ENCODE measurements around the gene CMTM7. TPM values are rescaled to one million over a fixed set of nuclear protein-coding genes. Genes with fewer than 3 reads are reported as not detected.

The CMTM7 gene
- total and polyA plus RNA-seq, 10 of the 15 experiments (the other 5 are each of a cell fraction or from before 2014, with no cell fraction given): 3.7 to 36.4 (median 14.7) TPM

- no peak for TF ChIP-seq TCF7 (IDR thresholded peaks at IDR 0.05; ENCODE audit: borderline replicate concordance)
- TF ChIP-seq KAT2A (conservative IDR thresholded peaks at IDR 0.05; ENCODE audit: control insufficient read depth, low read depth, low read length): no peak
- no peak for TF ChIP-seq SMAD5 (IDR thresholded peaks at IDR 0.05; ENCODE audit: low read depth)
Observed at GRCh38 chr3:32398531-32398930, 6.9 kb downstream of the CMTM7 start (continued).

GRCh38 chr3:32399030-32399620 lies 7.5 kb downstream of the CMTM7 start:
- Histone ChIP-seq H3K36me3 (ENCODE audit: control insufficient read depth in 2 of 2, insufficient read depth in 2 of 2, low read length in 1 of 2) (no peaks in the 10 kb centered on the region), H3K4me3 (no peak overlapping the region), H3K9ac (ENCODE audit: control insufficient read depth, insufficient read depth, low read length) (no peak overlapping the region), H3K4me2 (ENCODE audit: control insufficient read depth, insufficient read depth) (no peak overlapping the region), H3K27ac (ENCODE audit: control insufficient read depth, insufficient read depth) (no peak overlapping the region), H3K4me1 (ENCODE audit: control insufficient read depth, insufficient read depth, low read length) (peaks cover 3% of the 10 kb centered on the region), H2AFZ (ENCODE audit: control insufficient read depth, low read depth, low read length) (no peak overlapping the region), H3K27me3 (replicated peaks in 1 of 2; ENCODE audit: control insufficient read depth in 2 of 2, insufficient read depth in 2 of 2, low read length in 1 of 2) (peaks cover 0 to 3% of the 10 kb centered on the region in 2 experiments; a peak in 1 of 4 replicates), H4K20me1 (ENCODE audit: control insufficient read depth, insufficient read depth) (no peaks in the 10 kb centered on the region; the same call in none of the 2 replicates), H3K9me3 (replicated peaks; ENCODE audit: control insufficient read depth, insufficient read depth, low read length) (no peaks in the 10 kb centered on the region), H3K79me2 (ENCODE audit: control insufficient read depth, insufficient read depth, low read length) (no peaks in the 10 kb centered on the region)
- ATAC-seq (peak; percentile 35), DNase-seq (ENCODE audit: low read depth, low spot score) (no peak), FAIRE-seq (no peak)
- ChIA-PET POLR2A (interaction anchor here (1.8 kb wide), 1 partner anchor 69 kb away, joined by 6 read pairs; no protein-coding TSS in a partner anchor), SMC1A (ENCODE audit: uncharacterized antibody, unreplicated experiment) (interaction anchor here (1.7 to 7.9 kb wide), 6 partner anchors 22 to 111 kb away, joined by 3 to 78 read pairs (median 14); no protein-coding TSS in a partner anchor), RAD21 (ENCODE audit: unreplicated experiment) (interaction anchor here (2.3 to 8.9 kb wide), 3 partner anchors 24 to 70 kb away, joined by 10 to 57 read pairs (median 24); no protein-coding TSS in a partner anchor), CTCF (interaction anchor here (0.6 to 7.6 kb wide), 10 partner anchors 16 to 104 kb away, joined by 3 to 88 read pairs (median 4); no protein-coding TSS in a partner anchor)
- in situ Hi-C loops (cut with MboI) (no loop called here), intact Hi-C loops (cut with micrococcal nuclease; ENCODE audit: unreplicated experiment) (loop anchor here (1.0 to 2.0 kb wide), 2 partner anchors 24 to 102 kb away; no protein-coding TSS in a partner anchor)
- whole genome bisulfite sequencing (ENCODE audit: insufficient coverage, insufficient replicate concordance, low lambda C conversion rate, missing lambda C conversion rate): 25% methylated on average over 2 of the region's 2 CpGs
- TF ChIP-seq RAD21 (IDR thresholded peaks at IDR 0.05; ENCODE audit: insufficient read depth, low read depth, low read length): peak; percentile 75
- no peak for TF ChIP-seq CHD4 (IDR thresholded peaks at IDR 0.05)
- peak; percentile 44; the same call in 1 of the 2 replicates for TF ChIP-seq SMC3 (IDR thresholded peaks at IDR 0.05; ENCODE audit: borderline replicate concordance, low read length)
- TF ChIP-seq CBX5 (IDR thresholded peaks at IDR 0.05; ENCODE audit: low read depth): no peak
- no peak for TF ChIP-seq SUPT20H (IDR thresholded peaks at IDR 0.05; ENCODE audit: borderline replicate concordance, control insufficient read depth, low read depth, low read length)
- TF ChIP-seq IKZF1 (conservative IDR thresholded peaks at IDR 0.05): no peak
- no peak for TF ChIP-seq BACH1 (IDR thresholded peaks at IDR 0.05; ENCODE audit: borderline replicate concordance)
- peak; percentile 96 for TF ChIP-seq ZNF384 (IDR thresholded peaks at IDR 0.05; ENCODE audit: borderline replicate concordance, low read depth, low read length)
- peak; percentile 43 to 50 (median 46) for TF ChIP-seq CTCF (IDR thresholded peaks at IDR 0.05 in 2 of 3, conservative IDR thresholded peaks at IDR 0.05 in 1 of 3; ENCODE audit: control insufficient read depth in 2 of 3, extremely low read depth in 1 of 3, insufficient read depth in 1 of 3, low read depth in 3 of 3, low read length in 3 of 3)
- no peak for TF ChIP-seq MTA2 (IDR thresholded peaks at IDR 0.05; ENCODE audit: low read depth)
- BruUV-seq (replicated peaks): no TSS peak
